Measurements from ENCODE around the gene OR51S1.

The OR51S1 gene

DNA sequence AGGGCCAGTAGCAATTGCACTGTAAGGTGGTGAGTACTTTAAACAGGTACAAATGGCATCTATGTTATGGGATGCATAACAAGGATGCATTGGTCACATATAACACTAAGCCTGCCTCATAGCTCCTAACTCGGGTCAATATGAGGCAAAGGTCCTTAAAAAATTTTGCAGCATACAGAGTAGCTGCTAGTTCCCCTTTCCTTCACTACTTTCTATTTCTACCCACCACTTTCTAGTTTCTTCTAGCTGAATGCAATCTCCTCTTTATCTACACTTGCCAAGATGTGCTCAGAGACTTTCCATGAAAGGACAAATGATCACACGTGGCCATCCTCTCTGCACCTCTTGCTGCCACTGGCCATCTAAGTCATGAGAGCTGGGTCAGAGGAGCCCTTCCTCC, 18.1 kb downstream of the OR51S1 start:
- TF ChIP-seq, protein P1, sequence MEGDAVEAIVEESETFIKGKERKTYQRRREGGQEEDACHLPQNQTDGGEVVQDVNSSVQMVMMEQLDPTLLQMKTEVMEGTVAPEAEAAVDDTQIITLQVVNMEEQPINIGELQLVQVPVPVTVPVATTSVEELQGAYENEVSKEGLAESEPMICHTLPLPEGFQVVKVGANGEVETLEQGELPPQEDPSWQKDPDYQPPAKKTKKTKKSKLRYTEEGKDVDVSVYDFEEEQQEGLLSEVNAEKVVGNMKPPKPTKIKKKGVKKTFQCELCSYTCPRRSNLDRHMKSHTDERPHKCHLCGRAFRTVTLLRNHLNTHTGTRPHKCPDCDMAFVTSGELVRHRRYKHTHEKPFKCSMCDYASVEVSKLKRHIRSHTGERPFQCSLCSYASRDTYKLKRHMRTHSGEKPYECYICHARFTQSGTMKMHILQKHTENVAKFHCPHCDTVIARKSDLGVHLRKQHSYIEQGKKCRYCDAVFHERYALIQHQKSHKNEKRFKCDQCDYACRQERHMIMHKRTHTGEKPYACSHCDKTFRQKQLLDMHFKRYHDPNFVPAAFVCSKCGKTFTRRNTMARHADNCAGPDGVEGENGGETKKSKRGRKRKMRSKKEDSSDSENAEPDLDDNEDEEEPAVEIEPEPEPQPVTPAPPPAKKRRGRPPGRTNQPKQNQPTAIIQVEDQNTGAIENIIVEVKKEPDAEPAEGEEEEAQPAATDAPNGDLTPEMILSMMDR (IDR thresholded peaks at IDR 0.05): no peak

DNA sequence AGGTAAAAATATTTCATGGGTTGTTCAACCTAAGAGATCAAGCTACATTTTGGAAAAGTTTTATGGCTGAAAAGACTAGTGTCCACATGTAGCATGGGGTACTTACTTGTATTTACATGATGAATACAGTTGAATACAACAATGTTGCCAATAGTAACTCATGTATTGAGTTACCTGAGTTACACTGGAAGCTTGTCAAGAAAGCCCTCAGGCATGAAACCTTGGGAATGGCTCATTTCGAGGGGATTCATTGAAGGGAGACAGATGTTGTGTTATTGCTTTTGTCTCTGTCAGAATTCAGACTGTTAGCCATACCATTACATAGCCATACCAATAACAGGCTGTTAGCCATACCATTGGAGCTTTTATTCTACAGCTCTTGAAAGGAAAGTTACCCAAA, 18.7 kb downstream of the OR51S1 start:
- TF ChIP-seq, protein P1 (IDR thresholded peaks at IDR 0.05): no peak

GRCh38 chr11:4826425-4826824, 22.6 kb downstream of the OR51S1 start:
- TF ChIP-seq, protein P1 (IDR thresholded peaks at IDR 0.05): peak; percentile 68

DNA sequence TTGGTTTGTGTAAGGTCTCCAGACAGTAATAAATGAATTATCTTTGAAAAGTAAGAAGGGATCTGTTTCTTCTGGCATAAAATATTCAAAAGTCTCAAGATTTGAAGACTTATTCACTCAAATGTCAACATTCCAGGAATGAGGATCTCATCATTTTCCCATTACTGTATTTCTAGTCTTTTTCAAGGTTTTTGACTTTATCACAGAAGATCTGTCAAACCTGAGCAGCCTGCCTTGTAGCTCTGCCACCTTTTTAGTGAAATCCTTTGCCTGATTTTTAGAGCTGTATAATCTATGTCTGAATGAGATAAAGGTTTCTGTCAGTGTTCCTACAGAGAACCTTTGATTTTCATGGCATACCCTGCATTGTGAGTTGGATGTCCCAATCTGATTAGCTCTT, 23.9 kb downstream of the OR51S1 start:
- TF ChIP-seq, protein P1 (IDR thresholded peaks at IDR 0.05): no peak

GRCh38 chr11:4821021-4821420, 28.0 kb downstream of the OR51S1 start, which contains the start of gene OR51F2:
TSS of gene OR51F2 (plus strand) at chr11:4821321. CDS start at chr11:4821422, 101 bp downstream.
- TF ChIP-seq, protein P1 (IDR thresholded peaks at IDR 0.05): no peak

GRCh38 chr11:4809246-4809645, 39.8 kb downstream of the OR51S1 start:
- TF ChIP-seq, protein P1 (IDR thresholded peaks at IDR 0.05): no peak

DNA sequence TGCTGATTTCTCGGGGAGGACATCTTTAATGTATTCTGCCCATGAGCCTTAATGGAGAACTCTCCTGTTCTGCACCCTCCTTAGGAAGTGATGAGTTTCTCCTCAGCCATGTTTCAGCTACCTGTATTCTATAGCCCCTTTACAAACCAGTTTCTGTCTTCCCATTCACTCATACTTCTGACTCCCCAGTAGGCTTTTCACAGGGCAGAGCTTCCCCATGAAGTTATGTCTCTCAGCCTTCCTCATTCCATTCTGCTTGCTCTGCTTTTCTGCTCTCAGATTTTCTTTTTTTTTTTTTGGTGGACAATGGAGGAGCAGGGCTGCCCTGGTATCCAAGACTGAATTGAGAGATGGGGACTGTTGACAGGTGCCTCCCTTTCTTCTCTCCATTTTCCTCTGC, 40.5 kb downstream of the OR51S1 start:
- TF ChIP-seq, protein P1 (IDR thresholded peaks at IDR 0.05): no peak

DNA sequence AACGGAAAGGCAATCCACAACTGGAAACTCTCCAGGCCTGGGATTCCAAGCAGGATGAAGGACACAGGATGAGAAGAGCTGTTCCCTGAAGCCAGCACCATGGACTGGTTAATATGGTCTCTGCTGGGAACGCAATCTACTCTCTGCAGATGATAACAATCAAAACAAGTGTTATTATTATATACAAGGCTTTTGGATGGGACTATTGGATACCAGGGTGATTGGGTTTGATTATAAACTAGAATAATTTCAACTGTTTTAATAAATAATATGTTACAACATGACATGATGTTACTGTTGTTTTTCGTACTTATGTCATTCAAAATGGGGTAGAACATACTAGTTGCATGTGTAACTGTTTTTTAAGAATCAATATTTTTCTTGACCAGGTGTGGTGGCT, 44.7 kb downstream of the OR51S1 start, which contains the start of gene OR52R1:
Gene OR52R1, minus strand, starts transcription at position 101 of the 400 bp plus-strand sequence. Its CDS starts 0 bp downstream, at position 101.
- TF ChIP-seq, protein P1 (IDR thresholded peaks at IDR 0.05): no peak

All from LNCAP (cell line).